Lower lobe of right lung (tissue), 2 donors: ENCODE data around the gene DGKB. TPM values are rescaled to one million over a fixed set of nuclear protein-coding genes. Genes with fewer than 3 reads are reported as not detected.

ENCODE experiments used
- ATAC-seq, 2 donors: fragments of 200-7000 bp; cut with Tn5 transposase; one replicate each; pipeline ENCODE4 v1.9.1; 2020 to 2022; ENCODE audit warnings: mild to moderate bottlenecking in 2 of 2, moderate library complexity in 2 of 2
- DNase-seq: peaks from one replicate; pipeline ENCODE4 v3.0.0-alpha.2; 2020
- H3K27ac ChIP-seq: fragments of 200-600 bp; one replicate; pipeline ENCODE4 v1.8.0; 2022
- H3K27me3 ChIP-seq: fragments of 200-600 bp; one replicate; pipeline ENCODE4 v1.8.0; 2022; ENCODE audit warnings: low read depth
- H3K36me3 ChIP-seq: fragments of 200-600 bp; one replicate; pipeline ENCODE4 v1.8.0; 2022; ENCODE audit warnings: mild to moderate bottlenecking
- H3K4me1 ChIP-seq: fragments of 200-600 bp; one replicate; pipeline ENCODE4 v1.8.0; 2022
- H3K4me3 ChIP-seq: fragments of 200-600 bp; one replicate; pipeline ENCODE4 v1.8.0; 2022; ENCODE audit warnings: mild to moderate bottlenecking
- H3K9me3 ChIP-seq: fragments of 200-600 bp; one replicate; pipeline ENCODE4 v1.8.0; 2022
- intact Hi-C: fragments of 100-400 bp; cut with DNase I; formaldehyde crosslinking; loops from one replicate; pipeline ENCODE4 v1.11.0; 2022
- total RNA-seq: library from RNA; stranded (reverse); fragmentation: NEBNext Ultra II Directional; extraction: Animal tissue kit (Norgen Biotek cat#: 25700); gene quantifications from one replicate; pipeline ENCODE4 v1.2.1, GENCODE V29; 2021
- TF ChIP-seq, protein P1 (sequence below): fragments of 200-600 bp; IDR thresholded peaks from one replicate; pipeline ENCODE4 v1.8.0; 2022; ENCODE audit warnings: antibody characterized with exemption, mild to moderate bottlenecking
- donor health status: DM: no; HTN: yes; CAD: no; lungs with severe emphysema.

Gene DGKB
- total RNA-seq, 1 donor from 2014 or later: 0.09 TPM

DNA sequence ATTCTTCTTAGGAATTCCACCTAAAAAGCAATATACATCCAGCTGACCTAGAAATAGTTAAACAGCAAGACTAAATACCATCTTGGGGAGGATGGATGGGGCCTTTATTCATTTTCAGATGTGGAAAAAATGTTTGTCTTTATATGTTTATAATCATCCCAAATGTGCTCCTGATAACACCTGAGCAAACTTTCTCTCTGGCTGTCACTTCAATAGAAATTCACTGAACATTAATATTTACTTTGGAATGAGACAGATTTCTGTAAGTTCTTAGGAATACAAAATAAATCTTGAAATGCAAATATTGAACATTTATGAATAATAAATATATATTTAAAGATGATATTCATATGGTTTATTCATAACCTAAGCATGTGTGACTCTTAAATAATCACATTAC is 185.4 kb downstream of the DGKB start:
- ATAC-seq: no peak
- no peak for DNase-seq
- Histone ChIP-seq H3K9me3 (no peaks in the 10 kb centered on the region), H3K27me3 (no peaks in the 10 kb centered on the region), H3K27ac (no peak overlapping the region), H3K4me3 (no peak overlapping the region), H3K4me1 (no peaks in the 10 kb centered on the region), H3K36me3 (no peaks in the 10 kb centered on the region)
- intact Hi-C loops: no loop called here
- TF ChIP-seq, protein P1, sequence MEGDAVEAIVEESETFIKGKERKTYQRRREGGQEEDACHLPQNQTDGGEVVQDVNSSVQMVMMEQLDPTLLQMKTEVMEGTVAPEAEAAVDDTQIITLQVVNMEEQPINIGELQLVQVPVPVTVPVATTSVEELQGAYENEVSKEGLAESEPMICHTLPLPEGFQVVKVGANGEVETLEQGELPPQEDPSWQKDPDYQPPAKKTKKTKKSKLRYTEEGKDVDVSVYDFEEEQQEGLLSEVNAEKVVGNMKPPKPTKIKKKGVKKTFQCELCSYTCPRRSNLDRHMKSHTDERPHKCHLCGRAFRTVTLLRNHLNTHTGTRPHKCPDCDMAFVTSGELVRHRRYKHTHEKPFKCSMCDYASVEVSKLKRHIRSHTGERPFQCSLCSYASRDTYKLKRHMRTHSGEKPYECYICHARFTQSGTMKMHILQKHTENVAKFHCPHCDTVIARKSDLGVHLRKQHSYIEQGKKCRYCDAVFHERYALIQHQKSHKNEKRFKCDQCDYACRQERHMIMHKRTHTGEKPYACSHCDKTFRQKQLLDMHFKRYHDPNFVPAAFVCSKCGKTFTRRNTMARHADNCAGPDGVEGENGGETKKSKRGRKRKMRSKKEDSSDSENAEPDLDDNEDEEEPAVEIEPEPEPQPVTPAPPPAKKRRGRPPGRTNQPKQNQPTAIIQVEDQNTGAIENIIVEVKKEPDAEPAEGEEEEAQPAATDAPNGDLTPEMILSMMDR: no peak

DNA sequence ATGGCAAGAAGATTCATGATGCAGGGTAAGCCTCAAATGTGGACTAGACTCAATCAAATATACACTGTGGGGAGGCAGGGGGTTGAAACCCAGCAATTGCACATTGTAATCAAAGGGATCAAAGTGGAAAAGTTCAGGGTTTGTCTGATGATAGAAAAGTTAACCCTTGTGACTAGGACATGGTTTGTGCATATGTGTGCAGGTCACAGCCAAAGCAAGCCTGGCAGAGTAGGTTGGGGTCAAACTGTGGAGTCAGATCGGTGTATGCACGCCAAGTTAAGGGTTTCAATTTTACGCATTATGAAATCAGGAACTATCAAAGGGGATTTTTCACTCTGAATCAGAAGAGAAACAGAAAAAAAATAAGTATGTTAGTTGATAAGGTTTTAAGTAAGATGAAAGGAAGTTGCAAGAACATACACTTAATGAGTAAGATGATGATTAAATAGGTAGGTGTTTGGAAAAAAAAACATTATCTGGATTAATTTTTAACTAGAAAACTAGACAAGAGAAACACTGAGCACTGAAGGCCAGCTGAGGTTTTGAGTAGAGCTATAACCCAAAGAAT is 188.3 kb downstream of the DGKB start:
- no peak overlapping the region for H3K4me3 ChIP-seq
- ATAC-seq (peak in 1 of 2 donors; percentile 45), DNase-seq (no peak)
- H3K27ac ChIP-seq: no peak overlapping the region
- no peaks in the 10 kb centered on the region for H3K4me1 ChIP-seq
- TF ChIP-seq, protein P1: no peak
- no peaks in the 10 kb centered on the region for H3K9me3 ChIP-seq
- H3K36me3 ChIP-seq: no peaks in the 10 kb centered on the region
- H3K27me3 ChIP-seq: no peaks in the 10 kb centered on the region
- intact Hi-C loops: no loop called here

DNA sequence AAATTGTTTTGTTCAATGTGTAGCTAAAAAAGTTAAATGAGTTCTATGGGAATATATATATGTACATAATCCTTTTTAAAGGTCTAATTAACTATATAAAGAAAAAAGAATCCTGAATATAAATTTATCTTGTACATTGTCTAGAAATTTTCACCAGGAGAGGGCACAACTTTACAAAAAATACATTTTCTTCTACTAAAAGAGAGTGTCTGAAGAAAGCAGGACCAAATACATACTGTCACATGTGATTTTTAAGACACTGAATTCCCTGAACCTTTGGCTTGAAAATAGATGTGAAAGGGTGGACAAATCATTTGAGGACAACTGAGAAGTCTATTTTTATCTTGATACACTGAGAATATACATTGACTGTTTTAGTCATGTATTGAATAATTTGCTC is 204.3 kb downstream of the DGKB start:
- Histone ChIP-seq H3K4me3 (no peak overlapping the region), H3K27me3 (no peaks in the 10 kb centered on the region)
- intact Hi-C loops: no loop called here

DNA sequence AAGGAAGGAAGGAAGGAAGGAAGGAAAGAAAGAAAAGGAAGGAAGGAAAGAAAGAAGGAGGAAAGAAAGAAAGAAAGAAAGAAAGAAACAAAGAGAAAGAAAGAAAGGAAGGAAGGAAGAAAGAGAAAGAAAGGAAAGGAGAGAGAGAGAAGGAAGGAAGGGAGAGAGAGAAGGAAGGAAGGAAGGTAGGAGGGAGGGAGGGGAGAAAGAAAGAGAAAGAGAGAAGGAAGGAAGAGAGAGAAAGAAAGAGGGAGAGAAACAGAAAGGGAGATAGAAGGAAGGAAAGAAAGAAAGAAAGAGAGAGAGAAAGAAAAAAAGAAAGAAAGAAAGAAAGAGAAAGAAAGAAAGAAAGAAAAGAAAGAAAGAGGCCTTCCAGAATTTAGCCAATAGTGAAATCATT is 204.9 kb downstream of the DGKB start:
- Histone ChIP-seq H3K4me3 (no peak overlapping the region), H3K9me3 (no peaks in the 10 kb centered on the region), H3K36me3 (no peaks in the 10 kb centered on the region), H3K4me1 (no peaks in the 10 kb centered on the region), H3K27ac (no peak overlapping the region), H3K27me3 (no peaks in the 10 kb centered on the region)
- TF ChIP-seq, protein P1: no peak
- DNase-seq (no peak), ATAC-seq (no peak)
- intact Hi-C loops: no loop called here

More for the DNA sequence above, 204.3 kb downstream of the DGKB start:
- H3K4me1 ChIP-seq: no peaks in the 10 kb centered on the region
- no peaks in the 10 kb centered on the region for H3K36me3 ChIP-seq
- DNase-seq (no peak), ATAC-seq (no peak)
- H3K27ac ChIP-seq: no peak overlapping the region
- TF ChIP-seq, protein P1: no peak
- H3K9me3 ChIP-seq: no peaks in the 10 kb centered on the region

DNA sequence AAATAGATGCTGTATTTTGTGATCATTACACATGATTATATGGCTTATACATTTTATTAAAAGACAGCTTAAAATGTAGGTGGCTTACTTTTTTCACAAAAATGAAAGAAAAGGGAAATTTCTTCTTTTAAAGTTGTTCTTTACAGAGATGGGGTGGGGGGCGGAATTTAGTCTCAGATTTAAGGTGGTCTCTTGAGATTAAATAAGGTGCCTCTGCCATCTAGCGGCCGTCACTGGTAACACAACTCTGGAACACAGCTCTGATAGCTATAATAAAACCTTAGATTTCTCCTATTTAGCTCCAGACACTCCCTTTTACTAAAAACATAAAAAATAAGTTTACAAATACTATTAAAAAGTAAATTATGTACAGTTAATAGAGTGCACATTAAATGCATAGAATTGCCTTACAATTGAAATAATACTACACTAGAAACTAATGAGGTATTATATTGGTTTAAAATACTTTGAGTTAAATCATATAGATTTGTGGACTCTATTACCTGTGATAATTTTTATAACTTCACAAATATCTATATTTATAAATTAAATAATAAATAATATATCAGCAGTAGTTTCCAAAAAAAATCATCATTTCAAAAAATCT is 210.9 kb downstream of the DGKB start:
- ATAC-seq (no peak), DNase-seq (no peak)
- H3K9me3 ChIP-seq: no peaks in the 10 kb centered on the region
- no peak overlapping the region for H3K27ac ChIP-seq
- intact Hi-C loops: loop anchor here (5.0 kb wide), 1 partner anchor 1409 kb away; no protein-coding TSS in a partner anchor
- TF ChIP-seq, protein P1: peak; percentile 82
- H3K4me3 ChIP-seq: no peak overlapping the region
- H3K27me3 ChIP-seq: no peaks in the 10 kb centered on the region
- H3K36me3 ChIP-seq: no peaks in the 10 kb centered on the region
- no peaks in the 10 kb centered on the region for H3K4me1 ChIP-seq
